HG03103 (cell line): ENCODE data around the gene LEO1.
"Not testable (repeated sequence)": the region's sequence is repeated elsewhere in the genome, so short reads cannot be mapped to it uniquely, and the experiment has no call there.

Experiments
- ATAC-seq: cut with Tn5 transposase; IDR thresholded peaks from one replicate; pipeline ENCODE4 v1.9.1; 2021; ENCODE audit warnings: low read depth; ENCODE audit not compliant: unreplicated experiment

LEO1 gene

GRCh38 chr15:52004806-52005205, 33.2 kb upstream of the LEO1 start:
- no peak for ATAC-seq

DNA sequence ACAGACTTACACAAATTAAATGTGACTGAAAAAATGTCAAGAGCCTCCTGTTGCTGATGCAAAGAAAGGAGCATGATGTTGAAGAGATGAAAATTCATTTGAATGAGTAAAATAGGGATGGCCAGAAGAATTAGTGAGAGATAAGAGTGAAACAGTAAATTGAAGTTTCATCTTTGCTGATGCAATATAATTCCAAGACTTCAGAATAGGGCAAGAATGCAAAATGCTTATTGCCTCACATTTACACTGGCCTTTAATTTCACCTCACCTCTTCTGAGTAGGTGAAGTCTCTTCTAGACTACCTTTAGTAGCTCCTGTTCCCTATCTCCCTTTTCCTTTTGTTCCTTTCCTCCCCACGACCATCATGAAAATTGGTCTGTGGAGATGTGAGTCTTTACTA, 32.1 kb upstream of the LEO1 start:
- no peak for ATAC-seq

- not testable (repeated sequence) for ATAC-seq
Measured at GRCh38 chr15:52003089-52003488, 31.5 kb upstream of the LEO1 start.

DNA sequence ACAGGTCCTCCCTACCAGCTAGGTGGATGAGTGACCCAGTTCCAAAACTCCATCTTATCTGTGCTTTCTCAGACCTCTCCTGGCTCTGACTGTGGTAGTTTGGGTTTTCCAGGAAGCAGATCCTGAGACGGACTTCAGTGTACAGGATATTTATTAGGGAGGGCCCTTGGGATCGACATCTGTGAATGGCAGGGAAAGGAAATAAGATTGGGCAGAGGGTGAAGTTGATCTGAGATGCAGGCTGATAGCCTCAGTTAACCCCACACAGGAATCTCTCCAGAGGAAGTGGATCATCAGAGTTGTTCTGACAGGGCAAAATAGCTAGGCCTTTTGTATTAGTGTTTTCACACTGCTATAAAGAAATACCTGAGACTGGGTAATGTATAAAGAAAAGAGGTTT, 30.8 kb upstream of the LEO1 start:
- ATAC-seq: no peak

GRCh38 chr15:51992953-51993352, 21.4 kb upstream of the LEO1 start:
- no peak for ATAC-seq

DNA sequence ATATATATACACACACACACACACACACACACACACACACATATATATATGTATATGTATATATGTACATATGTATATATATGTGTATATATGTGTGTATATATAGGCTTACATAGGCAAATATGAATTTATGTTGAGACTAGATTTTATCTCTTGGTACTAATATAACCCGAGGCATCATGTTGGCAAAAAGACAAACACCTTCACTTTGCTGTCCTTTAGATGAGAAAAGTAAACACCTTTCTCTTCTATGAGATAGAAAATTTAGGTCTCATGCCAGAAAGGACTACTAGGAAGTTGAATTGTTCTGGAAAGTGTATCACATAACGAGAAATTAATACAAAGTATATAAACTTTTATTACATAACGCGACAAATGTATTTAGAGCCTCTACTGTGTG, 19.6 kb upstream of the LEO1 start:
- ATAC-seq: no peak

GRCh38 chr15:51982770-51983103, 11.2 kb upstream of the LEO1 start:
- no peak for ATAC-seq

DNA sequence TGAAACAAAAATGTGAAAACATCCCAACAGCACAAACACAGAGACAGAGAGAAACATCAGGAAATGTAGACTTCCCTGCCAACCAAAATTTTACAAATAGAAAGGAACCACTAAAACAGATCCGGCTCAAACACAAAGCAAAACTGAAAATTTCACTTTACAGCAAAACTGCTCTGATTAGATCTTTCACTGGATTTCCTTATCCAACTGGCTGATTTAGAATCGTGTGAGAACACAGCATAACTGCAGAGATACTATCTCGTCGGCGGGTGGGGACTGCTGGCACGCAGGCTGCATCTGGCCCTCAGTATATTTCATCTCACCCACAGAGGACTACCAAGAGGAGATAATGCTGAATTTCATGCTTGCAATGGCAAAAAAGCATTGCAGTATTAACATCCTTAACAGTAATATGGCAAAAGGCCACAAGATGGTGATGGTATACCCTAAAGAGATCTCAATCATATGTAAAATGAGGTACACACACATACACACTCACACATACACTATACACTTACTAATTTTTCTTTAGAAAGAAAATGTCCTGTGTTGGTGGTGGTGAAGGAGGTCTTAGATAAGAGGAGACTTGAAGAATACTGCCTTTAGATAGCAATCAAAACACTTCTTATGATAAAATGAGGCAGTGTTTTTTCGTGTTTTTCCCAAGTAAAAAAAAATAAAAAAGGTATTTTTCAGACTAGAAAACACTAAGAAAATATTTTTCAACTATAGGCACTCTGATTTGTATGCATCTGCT, 10.6 kb upstream of the LEO1 start:
- peak; percentile 96 for ATAC-seq

DNA sequence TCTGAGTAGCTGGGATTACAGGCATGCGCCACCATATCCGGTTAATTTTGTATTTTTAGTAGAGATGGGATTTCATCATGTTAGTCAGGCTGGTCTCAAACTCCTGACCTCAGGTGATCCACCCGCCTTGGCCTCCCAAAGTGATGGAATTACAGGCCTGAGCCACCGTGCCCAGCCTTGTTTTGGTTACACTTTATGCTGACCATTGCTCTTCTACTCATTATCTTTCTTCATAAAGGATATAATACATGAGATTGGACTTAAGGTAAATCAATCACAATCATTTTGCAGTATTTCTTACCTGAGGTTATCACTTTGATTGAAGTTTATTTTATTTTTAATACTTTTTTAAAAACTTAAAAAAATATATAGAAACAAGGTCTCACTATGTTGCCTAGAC, 2.2 kb upstream of the LEO1 start:
- ATAC-seq: no peak

GRCh38 chr15:51973220-51973619, 1.6 kb upstream of the LEO1 start:
- ATAC-seq: no peak

DNA sequence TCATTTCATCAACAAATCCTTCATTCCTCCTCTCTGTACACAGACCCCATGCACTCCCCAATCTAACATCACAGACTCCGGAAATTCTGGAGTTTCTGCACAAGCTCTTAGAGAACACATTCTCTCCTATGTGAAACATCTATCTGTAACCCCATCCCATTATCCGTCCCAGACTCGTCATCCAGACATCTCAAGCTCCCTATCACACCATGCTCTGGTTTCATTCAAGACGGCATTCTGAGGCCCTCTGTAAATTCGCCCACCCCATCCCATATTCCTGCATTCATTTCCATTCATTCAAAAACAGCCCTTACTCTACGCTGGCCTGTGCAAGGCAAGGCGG, 575 bp downstream of the LEO1 start:
- no peak for ATAC-seq

GRCh38 chr15:51970132-51970817, 1.3 kb downstream of the LEO1 start:
- ATAC-seq: no peak

DNA sequence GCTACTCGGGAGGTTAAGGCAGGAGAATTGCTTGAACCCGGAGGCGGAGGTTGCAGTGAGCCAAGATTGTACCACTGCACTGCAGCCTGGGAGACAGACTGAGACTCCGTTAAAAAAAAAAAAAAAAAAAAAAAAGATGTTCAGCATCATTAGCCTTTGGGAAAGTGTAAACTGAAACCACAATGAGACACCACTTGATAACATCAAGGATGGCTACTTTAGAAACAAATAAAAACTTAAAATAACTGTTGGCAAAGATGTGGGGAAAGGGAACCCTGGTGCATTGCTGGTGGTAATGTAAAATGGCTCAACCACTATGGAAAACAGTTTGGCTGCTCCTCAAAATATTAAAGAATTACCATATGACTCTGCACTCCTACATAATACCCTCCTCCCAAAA, 1.9 kb downstream of the LEO1 start:
- ATAC-seq: no peak

DNA sequence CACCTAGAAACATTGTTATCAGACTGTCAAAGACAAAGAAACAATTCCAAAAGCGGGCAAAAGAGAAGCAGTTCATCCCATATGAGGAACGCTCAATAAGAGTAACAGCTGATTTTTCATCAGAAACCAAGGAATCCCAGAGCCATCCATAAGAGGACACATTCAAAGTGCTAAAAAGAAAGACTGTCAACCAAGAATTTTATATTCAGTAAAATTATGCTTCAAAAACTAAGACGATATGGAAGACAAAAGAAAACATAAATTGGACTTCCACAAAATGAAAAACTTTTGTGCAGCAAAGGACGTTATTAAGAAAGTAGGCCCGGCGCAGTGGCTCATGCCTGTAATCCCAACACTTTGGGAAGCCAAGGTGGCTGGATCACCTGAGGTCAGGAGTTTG, 4.0 kb downstream of the LEO1 start:
- no peak for ATAC-seq

- no peak for ATAC-seq
Measured at GRCh38 chr15:51966192-51966591, 5.4 kb downstream of the LEO1 start.

DNA sequence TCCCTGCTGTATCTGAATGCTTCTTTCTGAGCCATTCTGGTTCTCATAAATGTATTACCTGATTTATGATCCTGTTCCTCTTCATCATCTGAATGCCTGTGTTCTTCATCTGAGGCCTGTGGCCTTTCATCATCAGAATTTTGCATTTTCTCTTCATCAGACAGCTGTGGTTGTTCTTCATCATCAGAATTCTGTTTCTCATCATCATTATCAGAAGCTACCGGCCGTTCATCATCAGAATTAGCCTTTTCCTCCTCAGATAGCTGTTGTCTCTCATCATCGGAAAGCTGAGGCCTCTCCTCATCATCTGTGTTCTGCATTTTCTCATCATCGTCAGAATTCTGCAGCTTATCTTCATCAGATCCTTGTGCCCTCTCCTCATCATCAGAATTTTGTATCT, 5.9 kb downstream of the LEO1 start:
- no peak for ATAC-seq

- ATAC-seq: no peak
Measured at GRCh38 chr15:51955504-51955903, 16.1 kb downstream of the LEO1 start.

GRCh38 chr15:51952805-51953204, 18.8 kb downstream of the LEO1 start:
- no peak for ATAC-seq

DNA sequence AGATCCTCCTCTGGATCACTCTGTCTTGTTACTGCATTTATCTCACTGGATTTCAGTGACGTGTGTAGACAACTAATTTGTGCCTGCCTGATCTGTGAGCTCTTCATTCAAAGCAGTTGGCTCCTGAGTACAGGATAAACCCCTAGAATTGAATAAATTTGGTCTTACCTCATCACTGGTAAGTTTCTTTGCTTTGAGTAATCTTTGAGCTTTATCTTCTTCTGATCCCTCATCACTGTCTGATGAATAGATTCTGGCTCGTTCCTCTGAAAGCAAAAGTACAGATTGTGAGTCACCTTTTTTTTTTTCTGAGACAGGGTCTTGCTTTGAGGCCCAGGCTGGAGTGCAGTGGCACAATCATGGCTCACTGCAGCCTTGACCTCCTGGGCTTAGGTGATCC, 24.5 kb downstream of the LEO1 start:
- no peak for ATAC-seq

DNA sequence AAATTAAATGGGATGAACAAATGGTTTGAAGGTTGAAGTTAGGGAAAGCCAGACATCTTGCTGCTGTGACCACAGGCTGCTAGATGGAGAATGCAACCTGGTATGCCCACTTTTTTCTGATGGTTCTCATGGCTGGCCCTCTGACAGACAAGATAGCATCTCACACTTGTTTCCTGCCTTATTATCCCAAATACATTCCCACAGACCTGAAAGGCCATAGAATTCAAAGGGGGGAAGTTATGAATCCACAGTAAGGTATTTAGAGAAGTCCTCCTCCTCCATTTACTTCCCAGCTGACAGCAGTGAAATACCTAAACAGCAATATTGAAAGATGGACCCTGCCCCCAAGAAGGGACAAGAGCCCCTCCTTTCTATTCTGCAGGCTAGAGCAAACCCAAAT, 32.4 kb downstream of the LEO1 start:
- no peak for ATAC-seq

GRCh38 chr15:51938286-51938685, 33.3 kb downstream of the LEO1 start:
- no peak for ATAC-seq

GRCh38 chr15:51936105-51936478, 35.5 kb downstream of the LEO1 start:
- ATAC-seq: no peak
